Activated T-cell treated with anti-CD3 and anti-CD28 coated beads for 1 hour (primary cell): ENCODE data around the gene WDFY4.

ENCODE experiments used
- DNase-seq: peaks from one replicate; pipeline ENCODE4 v3.0.0-alpha.2; 2020; ENCODE audit warnings: low read depth

Gene WDFY4

GRCh38 chr10:48714088-48714487 is 29.4 kb downstream of the WDFY4 start:
- DNase-seq: no peak

GRCh38 chr10:48716416-48716815 is 31.7 kb downstream of the WDFY4 start:
- DNase-seq: no peak

GRCh38 chr10:48720611-48721010 is 35.9 kb downstream of the WDFY4 start:
- DNase-seq: no peak

DNA sequence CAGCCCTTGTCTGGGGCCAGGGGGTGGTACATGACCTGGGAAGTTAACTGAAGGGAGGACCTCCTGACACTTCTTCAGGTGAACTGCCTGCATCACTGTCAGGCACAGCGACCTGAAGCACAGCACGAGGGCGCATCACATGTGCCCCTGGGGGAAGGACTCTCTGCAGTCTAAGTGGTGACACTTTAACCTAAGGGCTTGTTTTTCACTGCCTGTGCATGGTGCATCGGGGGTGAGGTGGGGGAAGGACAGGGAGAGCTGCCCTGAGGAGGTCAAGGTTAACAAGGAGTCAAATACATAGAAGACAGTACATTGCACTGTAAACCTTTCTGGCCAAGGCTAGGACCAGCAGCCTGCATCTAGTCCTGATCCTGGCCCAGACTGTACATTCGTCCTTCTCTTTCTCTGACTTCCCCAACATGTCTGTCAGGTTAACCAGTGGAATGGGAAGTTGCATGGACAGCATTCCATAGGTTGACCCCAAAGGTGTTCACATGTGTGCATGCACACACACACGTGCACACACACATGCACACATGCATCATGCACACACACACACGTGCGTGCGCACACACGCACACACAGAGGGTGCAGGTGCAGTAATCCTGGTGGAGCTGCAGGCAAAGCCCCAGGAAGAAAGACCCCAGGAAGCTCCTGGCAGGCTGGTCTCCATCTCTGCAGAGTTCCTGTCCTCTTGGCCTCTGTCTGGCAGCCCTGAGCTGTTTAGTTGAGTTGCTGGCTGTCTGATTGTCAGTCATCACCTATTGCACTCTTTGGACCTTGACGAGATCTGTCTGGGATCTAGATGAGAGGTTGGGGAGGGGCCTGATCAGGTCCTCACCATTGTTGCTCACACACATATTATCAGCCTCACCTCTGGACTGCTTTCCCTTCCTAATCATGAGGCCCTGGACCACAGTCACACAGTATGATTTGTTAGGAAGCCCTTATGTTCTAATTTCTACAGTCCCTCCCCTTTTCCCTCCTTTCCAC is 37.8 kb downstream of the WDFY4 start:
- DNase-seq: no peak

DNA sequence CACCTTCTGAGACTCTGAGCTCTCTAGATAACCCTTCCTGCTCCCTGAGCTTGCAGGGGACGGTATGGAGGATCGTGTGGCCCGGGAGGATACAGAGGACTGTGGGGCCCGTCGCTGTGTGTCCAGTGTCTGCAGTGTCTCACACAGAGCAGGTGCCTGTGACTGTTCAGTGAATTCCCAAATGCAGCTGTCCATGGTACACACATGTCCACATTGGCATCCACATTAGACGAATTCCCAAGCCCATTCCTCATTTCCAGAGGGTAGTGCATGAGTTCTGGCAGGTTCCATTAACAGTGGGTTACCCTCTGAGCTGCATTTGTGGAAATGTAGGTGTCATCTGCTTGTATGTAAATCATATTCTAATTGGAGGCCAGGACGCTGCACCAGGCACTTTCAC is 39.5 kb downstream of the WDFY4 start:
- no peak for DNase-seq

GRCh38 chr10:48725708-48726107 is 41.0 kb downstream of the WDFY4 start:
- no peak for DNase-seq

DNA sequence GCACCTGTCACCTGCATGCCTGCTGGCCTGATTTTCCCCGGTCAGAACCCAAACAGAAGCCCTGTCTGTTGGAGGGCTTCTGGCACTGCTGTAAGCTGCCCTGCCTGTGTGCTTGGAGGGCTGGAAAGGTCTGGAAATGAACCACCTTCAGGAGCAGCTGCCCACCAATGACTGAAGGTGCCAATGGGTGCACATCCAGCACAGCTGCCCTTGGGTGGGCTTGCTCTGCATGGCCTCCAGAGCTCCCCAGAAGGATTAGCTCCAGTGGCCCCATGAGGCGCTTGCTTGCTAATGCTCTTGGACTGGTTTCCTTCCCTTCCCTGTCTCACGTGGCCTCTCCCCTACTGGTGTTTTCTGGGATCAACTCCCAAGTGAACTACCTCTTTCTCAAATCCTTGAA is 43.2 kb downstream of the WDFY4 start:
- DNase-seq: no peak

DNA sequence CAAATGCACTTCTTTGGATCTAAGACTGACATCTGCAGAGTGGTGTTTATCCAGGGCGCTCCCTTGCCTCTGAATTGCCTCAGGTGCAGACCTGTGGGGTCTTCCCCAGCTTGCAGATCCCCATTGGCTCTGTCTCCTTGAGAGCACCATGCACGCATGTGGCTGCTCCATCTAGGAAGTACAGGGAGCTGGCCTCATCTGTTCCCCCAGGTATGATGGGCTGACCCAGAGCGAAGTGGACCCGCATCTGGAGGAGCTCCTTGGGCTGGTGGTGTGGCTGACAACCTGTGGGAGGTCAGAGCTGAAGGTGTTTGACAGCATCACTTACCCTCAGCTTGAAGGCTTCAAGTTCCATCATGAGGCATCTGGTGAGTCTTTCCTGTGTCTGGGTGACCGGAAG is 44.5 kb downstream of the WDFY4 start:
- DNase-seq: no peak

- no peak for DNase-seq
These were observed 45.3 kb downstream of the WDFY4 start for GRCh38 chr10:48729941-48730457.

GRCh38 chr10:48731141-48731540 is 46.5 kb downstream of the WDFY4 start:
- DNase-seq: no peak

DNA sequence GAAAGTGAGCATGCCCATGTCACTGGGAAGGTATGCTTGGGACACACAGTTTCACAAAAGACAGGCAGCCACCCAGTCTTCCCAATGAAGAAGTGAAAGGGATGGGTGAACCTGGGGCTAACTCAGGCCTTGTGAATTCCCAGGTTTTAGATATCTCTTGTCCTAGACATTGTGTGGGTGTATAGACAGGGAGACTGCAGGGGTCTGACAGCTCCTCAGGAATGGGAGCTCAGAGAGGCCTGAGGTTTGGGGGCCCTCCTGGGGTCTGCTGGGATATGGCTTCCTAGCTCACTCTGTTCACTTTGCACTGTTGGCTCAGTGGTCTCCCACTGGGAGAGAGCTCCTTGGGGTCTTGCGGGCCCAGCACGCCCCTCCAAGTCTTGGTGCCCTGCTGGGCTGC is 47.0 kb downstream of the WDFY4 start:
- DNase-seq: no peak

DNA sequence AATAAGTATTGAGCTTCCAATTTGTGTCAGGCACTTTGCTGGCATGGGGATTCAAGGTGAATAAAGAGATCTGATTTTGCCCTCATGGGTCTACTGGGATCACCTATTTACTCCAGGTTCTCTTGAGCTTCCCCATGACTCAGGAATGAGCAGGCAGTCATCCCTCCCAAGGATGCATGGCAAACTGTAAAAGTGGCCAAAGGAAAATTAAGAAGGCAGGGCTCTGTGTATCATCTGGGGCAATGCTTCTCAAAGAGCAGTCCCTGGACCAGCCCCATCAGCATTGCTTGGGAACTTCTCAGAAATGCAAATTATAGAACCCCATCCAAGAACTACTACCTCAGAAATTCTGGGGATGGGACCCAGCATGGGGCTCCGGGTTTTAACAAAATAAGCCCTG is 48.7 kb downstream of the WDFY4 start:
- DNase-seq: no peak

DNA sequence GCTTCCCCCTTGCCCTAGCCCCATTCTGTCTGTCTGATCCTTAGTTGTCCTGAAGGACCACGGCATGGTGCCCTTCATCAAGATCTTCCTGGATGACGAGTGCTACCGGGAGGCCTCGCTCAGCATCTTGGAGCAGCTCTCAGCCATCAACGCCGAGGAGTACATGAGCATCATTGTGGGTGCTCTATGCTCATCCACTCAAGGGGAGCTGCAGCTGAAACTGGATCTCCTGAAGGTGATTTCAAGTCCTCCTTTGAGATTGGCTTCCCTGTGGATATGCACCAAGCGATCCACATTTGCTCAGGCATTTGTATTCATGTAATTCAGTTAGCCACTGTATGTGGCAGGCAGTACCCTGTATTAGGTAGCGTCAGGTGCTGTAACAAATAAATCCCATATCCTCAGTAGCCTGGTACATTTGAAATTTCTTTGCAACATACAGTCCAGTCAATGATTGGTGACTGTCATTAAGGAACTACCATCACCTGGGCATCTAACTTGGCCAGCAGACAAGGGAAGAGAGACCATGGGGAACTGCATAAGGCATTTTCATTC is 51.2 kb downstream of the WDFY4 start:
- no peak for DNase-seq

DNA sequence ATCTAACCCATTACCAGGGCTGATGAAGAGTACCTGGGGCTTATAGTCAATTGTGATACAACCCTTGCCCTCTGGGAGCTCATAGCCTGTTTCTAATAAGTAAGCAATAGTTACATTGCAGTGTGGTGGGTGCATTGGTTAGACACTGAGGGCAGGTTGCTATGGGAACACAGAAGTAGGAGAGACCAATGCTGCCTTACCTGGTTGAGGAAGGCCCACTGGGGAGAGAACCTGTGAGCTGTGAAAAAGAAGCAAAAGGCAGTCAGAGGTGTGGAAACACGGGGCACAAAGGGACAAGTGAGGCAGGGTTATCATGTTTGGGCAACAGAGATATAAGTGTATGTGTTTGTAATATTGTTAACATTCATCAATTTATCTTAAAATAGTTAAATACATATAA is 51.9 kb downstream of the WDFY4 start:
- DNase-seq: no peak

- no peak for DNase-seq
These were observed 53.2 kb downstream of the WDFY4 start for GRCh38 chr10:48737886-48738285.

DNA sequence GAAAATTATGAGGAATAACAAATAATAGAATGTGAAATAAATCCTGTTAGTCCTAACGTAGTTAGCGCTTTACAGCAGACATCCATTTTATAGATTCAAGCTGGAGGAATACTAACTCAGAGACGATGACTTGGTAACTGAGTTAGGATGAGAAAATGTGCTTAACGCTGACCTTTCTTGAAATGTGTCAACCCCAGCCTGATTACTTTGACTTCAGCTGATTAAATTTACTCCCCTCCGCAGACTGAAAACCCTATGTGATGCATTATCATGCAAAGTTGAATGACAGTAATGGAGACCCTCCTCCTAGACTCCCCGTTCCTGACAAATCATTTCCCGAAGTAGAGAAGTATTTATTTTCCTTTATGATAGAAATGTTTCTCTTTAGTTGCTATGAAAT is 54.5 kb downstream of the WDFY4 start:
- DNase-seq: no peak

- no peak for DNase-seq
These were observed 55.5 kb downstream of the WDFY4 start for GRCh38 chr10:48740015-48740707.

- DNase-seq: no peak
These were observed 56.3 kb downstream of the WDFY4 start for GRCh38 chr10:48740988-48741387.

- DNase-seq: no peak
These were observed 58.5 kb downstream of the WDFY4 start for GRCh38 chr10:48742891-48743860.

DNA sequence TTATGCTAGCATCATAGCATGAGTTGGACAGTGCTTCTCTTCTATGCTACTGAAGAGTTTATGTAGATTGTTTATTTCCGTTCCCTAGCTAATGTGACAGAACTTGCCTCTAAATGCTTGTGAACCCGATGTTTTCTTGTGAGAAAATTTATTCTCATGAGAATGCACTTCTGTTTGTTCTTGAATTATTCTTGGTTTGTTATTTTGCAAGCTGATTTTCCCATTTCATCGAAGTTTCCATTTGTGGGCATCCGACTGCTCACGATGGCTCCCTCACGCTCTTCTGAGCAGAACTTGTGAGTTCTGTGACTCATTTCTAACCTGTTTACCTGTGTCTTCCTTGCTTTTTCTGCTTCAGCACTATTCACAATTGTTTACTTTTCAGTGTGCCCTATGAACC is 59.9 kb downstream of the WDFY4 start:
- DNase-seq: no peak

GRCh38 chr10:48745662-48746245 is 61.1 kb downstream of the WDFY4 start:
- no peak for DNase-seq
